ENCODE results near the gene KAZN. TPM values are rescaled to one million over a fixed set of nuclear protein-coding genes. Genes with fewer than 3 reads are reported as not detected.

Gene KAZN
- polyA plus RNA-seq, 1 of the 3 experiments (the other 2 are of a cell fraction) = 6.8 TPM

GRCh38 chr1:14919751-14920150 lies 321.3 kb downstream of the KAZN start (continued):
- TF ChIP-seq, protein P1, sequence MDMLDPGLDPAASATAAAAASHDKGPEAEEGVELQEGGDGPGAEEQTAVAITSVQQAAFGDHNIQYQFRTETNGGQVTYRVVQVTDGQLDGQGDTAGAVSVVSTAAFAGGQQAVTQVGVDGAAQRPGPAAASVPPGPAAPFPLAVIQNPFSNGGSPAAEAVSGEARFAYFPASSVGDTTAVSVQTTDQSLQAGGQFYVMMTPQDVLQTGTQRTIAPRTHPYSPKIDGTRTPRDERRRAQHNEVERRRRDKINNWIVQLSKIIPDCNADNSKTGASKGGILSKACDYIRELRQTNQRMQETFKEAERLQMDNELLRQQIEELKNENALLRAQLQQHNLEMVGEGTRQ (IDR thresholded peaks at IDR 0.05; ENCODE audit: borderline replicate concordance, low read depth, low read length) = no peak
- no peak for TF ChIP-seq RCOR1 (IDR thresholded peaks at IDR 0.05; ENCODE audit: low read length)

- TF ChIP-seq RXRA (IDR thresholded peaks at IDR 0.05; ENCODE audit: borderline replicate concordance, low read depth) (no peak), ELF1 (IDR thresholded peaks at IDR 0.05) (no peak), EP300 (IDR thresholded peaks at IDR 0.05; ENCODE audit: borderline replicate concordance in 1 of 2, low read depth in 1 of 2, low read length in 1 of 2) (no peak), TCF12 (IDR thresholded peaks at IDR 0.05) (no peak), JUND (IDR thresholded peaks at IDR 0.05) (no peak), GATA2 (CRISPR knock-in tag; IDR thresholded peaks at IDR 0.05) (no peak), NFIC (IDR thresholded peaks at IDR 0.05; ENCODE audit: borderline replicate concordance) (no peak), YY1 (IDR thresholded peaks at IDR 0.05; ENCODE audit: low read depth) (no peak), TAF1 (IDR thresholded peaks at IDR 0.05; ENCODE audit: borderline replicate concordance, low read depth, low read length) (no peak), SIN3A (IDR thresholded peaks at IDR 0.05; ENCODE audit: borderline replicate concordance, low read depth, low read length) (no peak), MAX (IDR thresholded peaks at IDR 0.05; ENCODE audit: low read depth) (no peak)
- TF ChIP-seq, protein P1 (IDR thresholded peaks at IDR 0.05; ENCODE audit: borderline replicate concordance, low read depth, low read length) = no peak
- Histone ChIP-seq H2AFZ (ENCODE audit: low read depth) (no peak overlapping the region), H3K79me2 (ENCODE audit: insufficient read depth) (peaks cover 11% of the 10 kb centered on the region), H3K4me3 (ENCODE audit: low read depth in 2 of 2, low read length in 1 of 2) (no peak overlapping the region), H3F3A (replicated peaks; ENCODE audit: insufficient read depth) (no peaks in the 10 kb centered on the region), H4K20me1 (ENCODE audit: insufficient read depth) (no peaks in the 10 kb centered on the region), H3K27me3 (ENCODE audit: insufficient read depth) (no peaks in the 10 kb centered on the region), H3K9me3 (no peaks in the 10 kb centered on the region), H3K4me2 (no peak overlapping the region), H3K27ac (ENCODE audit: low read depth in 2 of 2, low read length in 1 of 2) (no peak overlapping the region), H3K9me2 (no peaks in the 10 kb centered on the region), H3K36me3 (replicated peaks in 1 of 2; ENCODE audit: control insufficient read depth in 1 of 2, insufficient read depth in 2 of 2, low read length in 1 of 2) (no peaks in the 10 kb centered on the region), H3K9ac (no peak overlapping the region), H3K4me1 (ENCODE audit: control insufficient read depth in 1 of 2, insufficient read depth in 2 of 2, low read depth in 1 of 2, low read length in 1 of 2) (peaks cover 0 to 9% of the 10 kb centered on the region in 2 experiments; a peak in 2 of 4 replicates)
- ChIA-PET CTCF (interaction anchor here (7.1 kb wide), 1 partner anchor 107 kb away, joined by 44 read pairs; no protein-coding TSS in a partner anchor), POLR2A (no interaction called here)
- DNase-seq = no peak
- 71% methylated on average over 7 of the region's 7 CpGs for WGBS (ENCODE audit: low lambda C conversion rate)
These were observed 322.6 kb downstream of the KAZN start for GRCh38 chr1:14921057-14921456.
